G401 (cell line): ENCODE measurements around the gene CMTM7. TPM values are rescaled to one million over a fixed set of nuclear protein-coding genes. Genes with fewer than 3 reads are reported as not detected.
"Not testable (repeated sequence)": the region's sequence is repeated elsewhere in the genome, so short reads cannot be mapped to it uniquely, and the experiment has no call there.

Experiments used
- DNase-seq: peaks from one replicate; pipeline ENCODE4 v3.0.0-alpha.2; 2015; ENCODE audit warnings: low spot score
- in situ Hi-C: cut with HindIII; loops from 2 replicates; pipeline ENCODE4 v1.10.0; 2016; ENCODE audit warnings: low sequenced_read_pairs, mixed read lengths
- total RNA-seq: library from RNA; depleted of rRNA; stranded (reverse); fragments of >200 nt; shearing (Covaris generic); gene quantifications from 2 replicates; pipeline ENCODE4 v1.2.3, GENCODE V29; 2014

CMTM7 gene
- total RNA-seq, 1 experiment from 2014 or later, result 12.4 TPM

GRCh38 chr3:32432045-32432710 lies 40.5 kb downstream of the CMTM7 start:
- DNase-seq, result no peak
- in situ Hi-C loops, result no loop called here

- DNase-seq, result no peak
- in situ Hi-C loops, result no loop called here
These were observed 41.3 kb downstream of the CMTM7 start for GRCh38 chr3:32432711-32433530.

GRCh38 chr3:32434206-32434605 lies 42.6 kb downstream of the CMTM7 start:
- in situ Hi-C loops, result no loop called here

GRCh38 chr3:32435911-32436815 lies 44.5 kb downstream of the CMTM7 start:
- in situ Hi-C loops, result no loop called here
- DNase-seq, result no peak

More at GRCh38 chr3:32434206-32434605, 42.6 kb downstream of the CMTM7 start:
- DNase-seq, result no peak

GRCh38 chr3:32436816-32437189 lies 45.1 kb downstream of the CMTM7 start:
- no peak for DNase-seq

DNA sequence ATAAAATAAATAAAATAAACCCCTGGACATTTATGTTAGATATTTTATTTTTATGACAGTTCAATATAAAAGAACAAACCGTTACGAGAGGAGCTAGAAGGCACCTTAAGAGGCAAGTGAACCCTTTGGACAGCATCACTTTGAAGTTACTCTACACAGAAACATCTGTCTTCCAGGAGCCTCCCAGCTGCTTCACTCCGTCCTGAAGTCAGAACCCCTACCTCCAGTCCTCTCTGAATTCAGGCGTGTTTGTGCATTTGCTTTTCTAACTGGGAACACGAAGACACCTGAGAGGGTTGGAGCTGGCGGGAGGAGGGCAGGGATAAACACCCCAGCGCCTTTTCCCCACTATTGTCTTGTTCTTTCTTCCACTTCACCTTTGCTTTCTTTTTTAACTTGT lies 46.2 kb downstream of the CMTM7 start:
- DNase-seq, result no peak
- in situ Hi-C loops, result no loop called here

More at GRCh38 chr3:32436816-32437189, 45.1 kb downstream of the CMTM7 start:
- in situ Hi-C loops, result no loop called here

GRCh38 chr3:32438596-32439344 lies 47.1 kb downstream of the CMTM7 start:
- no peak for DNase-seq
- in situ Hi-C loops, result no loop called here

- in situ Hi-C loops, result not testable (repeated sequence)
These were observed 47.8 kb downstream of the CMTM7 start for GRCh38 chr3:32439421-32439820.

GRCh38 chr3:32440611-32441350 lies 49.1 kb downstream of the CMTM7 start:
- in situ Hi-C loops, result no loop called here
- DNase-seq, result no peak

More at GRCh38 chr3:32439421-32439820, 47.8 kb downstream of the CMTM7 start:
- not testable (repeated sequence) for DNase-seq

GRCh38 chr3:32442766-32443165 lies 51.1 kb downstream of the CMTM7 start:
- in situ Hi-C loops, result no loop called here
- DNase-seq, result no peak

- no peak for DNase-seq
- in situ Hi-C loops, result no loop called here
These were observed 51.8 kb downstream of the CMTM7 start for GRCh38 chr3:32443478-32443877.

GRCh38 chr3:32447865-32448400 lies 56.3 kb downstream of the CMTM7 start:
- no peak for DNase-seq
- in situ Hi-C loops, result no loop called here

DNA sequence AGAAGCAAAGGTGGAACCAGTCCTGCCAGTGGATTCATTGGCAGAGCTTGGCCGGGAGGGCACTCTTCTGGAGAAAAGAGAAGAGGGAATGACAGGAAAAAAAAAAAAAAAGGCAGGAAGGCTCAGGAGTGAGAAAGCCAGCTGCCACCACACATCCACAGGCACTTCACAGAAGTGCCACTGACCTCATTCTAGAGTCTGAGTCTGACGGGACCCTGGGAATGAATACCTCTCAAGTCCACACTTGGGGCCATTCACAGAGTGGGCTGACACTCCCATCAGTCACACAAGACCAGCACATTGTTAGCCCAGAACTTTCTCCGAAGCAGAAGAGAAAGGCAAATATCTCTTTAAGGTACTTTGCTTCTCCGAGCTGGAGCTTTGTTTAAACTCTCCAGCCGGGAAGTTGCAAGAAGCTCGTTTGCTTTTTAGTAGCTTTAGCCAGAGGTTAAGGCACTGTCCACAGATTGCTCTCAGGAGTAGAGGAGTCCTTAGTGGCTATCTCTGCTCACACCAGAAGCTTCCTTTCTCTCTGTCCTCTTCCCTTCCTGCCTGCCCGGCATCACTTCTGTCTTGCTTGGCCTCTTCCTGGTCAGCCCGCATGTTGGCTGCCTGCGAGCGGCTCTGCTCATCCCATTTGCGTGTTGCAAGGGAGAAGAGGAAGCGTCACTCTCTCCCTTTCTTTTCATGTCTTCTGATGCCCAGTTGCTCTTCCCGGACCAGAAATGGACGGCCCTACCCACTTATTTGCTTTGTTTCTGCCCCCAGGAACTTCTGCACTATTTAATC lies 57.2 kb downstream of the CMTM7 start:
- in situ Hi-C loops, result no loop called here
- no peak for DNase-seq

DNA sequence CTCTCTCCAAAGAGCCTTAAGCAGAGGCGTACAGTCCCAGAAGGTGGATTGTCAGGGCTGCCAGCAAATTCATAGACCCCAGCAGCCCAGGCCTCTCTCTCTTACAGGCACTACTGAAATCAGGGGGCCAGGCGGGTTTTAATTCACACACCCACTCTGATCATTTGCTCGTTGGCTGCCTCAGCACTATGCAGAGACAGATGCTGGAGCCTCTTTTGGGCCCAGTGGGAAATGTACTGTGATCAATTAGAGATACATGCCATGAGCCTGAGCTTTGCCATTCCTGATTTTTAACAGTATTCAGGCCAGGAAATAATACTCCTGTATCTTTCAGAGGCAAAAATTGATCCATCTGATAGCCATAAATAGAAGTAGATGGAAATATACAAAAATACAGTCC lies 58.0 kb downstream of the CMTM7 start:
- in situ Hi-C loops, result no loop called here
- no peak for DNase-seq

DNA sequence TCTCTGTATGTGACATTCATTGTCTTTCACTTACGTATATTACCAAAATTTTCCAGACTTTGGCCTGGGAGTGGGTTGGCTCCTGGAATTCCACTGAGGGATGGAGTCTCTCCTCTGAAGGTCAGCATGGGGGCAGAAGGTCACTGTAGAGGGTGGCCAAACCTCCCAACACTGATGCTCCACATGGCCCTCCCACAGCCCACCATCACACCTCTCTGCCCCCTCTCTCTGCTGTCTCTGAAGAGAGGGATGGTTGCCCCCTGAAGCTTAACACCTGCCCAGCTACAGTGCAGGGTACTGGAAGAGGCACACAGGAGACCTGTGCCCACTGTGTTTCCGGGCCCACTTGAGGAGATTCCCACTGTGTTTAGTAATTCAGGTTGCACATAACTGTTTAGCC lies 58.8 kb downstream of the CMTM7 start:
- no peak for DNase-seq
- in situ Hi-C loops, result no loop called here

- DNase-seq, result no peak
- in situ Hi-C loops, result no loop called here
These were observed 59.5 kb downstream of the CMTM7 start for GRCh38 chr3:32450992-32451659.

DNA sequence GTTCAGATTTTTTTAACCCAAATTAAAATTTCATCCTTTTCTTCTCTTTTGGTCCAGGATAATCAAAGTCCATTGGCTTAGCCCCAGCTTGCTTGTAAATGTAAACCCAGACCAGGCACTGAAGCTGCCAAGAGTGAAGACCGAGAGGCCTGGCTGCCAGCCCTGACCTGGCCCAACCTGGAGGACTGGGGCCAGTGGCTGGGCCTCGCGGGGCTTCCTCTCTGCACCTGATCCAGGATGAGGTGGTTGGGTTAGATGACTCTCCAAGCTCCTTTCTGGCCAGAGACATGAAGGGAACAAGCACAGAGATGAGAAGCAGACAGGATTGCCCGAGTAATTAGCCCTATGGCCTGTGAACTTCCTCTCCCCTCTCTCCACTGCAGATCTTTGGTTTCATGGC lies 60.4 kb downstream of the CMTM7 start:
- in situ Hi-C loops, result no loop called here
- no peak for DNase-seq
